Activated CD4-positive, CD25-positive, alpha-beta regulatory T cell (primary cell): ENCODE results near the gene RRAS.
A peak's percentile ranks its signal among the peaks of the same experiment; 100 is the strongest.
"Not testable (repeated sequence)": the region's sequence is repeated elsewhere in the genome, so short reads cannot be mapped to it uniquely, and the experiment has no call there.

ENCODE experiments used
- DNase-seq, 4 experiments: peaks; one replicate each; lab custom pipeline; 2025; lab: John Stamatoyannopoulos, UW

Gene RRAS

DNA sequence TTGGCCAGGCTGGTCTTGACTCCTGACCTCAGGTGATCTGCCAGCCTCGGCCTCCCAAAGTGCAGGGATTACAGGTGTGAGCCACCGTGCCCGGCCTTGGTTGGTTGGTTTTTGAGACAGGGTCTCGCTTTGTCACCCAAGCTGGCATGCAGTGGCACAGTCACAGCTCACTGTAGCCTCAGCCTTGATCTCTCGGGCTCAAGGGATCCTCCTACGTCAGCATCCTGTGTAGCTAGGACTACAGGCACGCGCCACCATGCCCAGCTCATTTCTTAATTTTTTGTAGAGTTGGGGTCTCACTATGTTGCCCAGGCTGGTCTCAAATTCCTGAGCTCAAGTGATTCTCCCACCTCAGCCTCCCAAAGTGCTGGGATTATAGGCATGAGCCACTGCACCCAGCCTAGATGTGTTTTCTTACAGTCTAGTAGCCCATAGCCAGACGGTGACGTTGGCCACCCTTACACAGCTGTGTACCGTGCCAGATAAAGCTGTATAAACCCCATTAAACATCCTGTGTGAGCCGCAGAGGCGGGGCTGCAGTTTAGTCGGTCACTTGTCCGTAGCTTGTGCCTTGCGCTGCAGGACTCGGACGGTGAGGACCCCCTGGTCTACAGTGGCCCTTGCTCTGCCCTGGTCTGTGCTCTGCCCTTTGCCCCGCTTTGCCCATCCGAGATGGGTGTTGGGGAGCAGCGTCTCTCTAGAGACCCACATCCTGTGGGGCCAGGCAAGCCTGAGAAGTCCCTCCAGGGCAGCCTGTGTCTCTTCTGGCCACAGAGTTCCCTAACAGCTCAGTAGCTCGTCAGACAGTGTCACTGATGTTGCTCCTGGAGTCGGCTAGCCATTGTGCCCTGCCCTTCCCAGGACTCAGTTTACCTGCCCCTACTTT is 15.9 kb upstream of the RRAS start:
- no peak for DNase-seq

DNA sequence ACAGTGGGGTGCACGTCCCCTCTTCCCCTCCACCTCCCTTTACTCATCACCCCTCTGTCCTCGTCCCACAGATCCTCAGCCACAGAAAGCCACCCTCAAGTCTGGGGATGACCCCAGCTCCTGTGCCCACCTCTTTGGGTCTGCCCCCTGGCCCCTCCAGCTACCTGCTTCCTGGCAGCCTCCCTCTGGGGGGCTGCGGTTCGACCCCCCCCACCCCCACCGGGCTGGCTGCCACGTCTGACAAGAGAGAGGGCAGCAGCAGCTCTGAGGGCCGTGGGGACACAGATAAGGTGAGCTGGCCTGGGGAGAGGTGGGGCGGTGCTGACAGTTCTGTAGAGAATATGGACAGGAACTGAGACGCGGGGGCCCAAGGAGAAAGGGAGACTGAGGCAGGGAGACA is 14.6 kb upstream of the RRAS start:
- DNase-seq: no peak

- no peak for DNase-seq
Measured at GRCh38 chr19:49653466-49653806, 13.5 kb upstream of the RRAS start.

DNA sequence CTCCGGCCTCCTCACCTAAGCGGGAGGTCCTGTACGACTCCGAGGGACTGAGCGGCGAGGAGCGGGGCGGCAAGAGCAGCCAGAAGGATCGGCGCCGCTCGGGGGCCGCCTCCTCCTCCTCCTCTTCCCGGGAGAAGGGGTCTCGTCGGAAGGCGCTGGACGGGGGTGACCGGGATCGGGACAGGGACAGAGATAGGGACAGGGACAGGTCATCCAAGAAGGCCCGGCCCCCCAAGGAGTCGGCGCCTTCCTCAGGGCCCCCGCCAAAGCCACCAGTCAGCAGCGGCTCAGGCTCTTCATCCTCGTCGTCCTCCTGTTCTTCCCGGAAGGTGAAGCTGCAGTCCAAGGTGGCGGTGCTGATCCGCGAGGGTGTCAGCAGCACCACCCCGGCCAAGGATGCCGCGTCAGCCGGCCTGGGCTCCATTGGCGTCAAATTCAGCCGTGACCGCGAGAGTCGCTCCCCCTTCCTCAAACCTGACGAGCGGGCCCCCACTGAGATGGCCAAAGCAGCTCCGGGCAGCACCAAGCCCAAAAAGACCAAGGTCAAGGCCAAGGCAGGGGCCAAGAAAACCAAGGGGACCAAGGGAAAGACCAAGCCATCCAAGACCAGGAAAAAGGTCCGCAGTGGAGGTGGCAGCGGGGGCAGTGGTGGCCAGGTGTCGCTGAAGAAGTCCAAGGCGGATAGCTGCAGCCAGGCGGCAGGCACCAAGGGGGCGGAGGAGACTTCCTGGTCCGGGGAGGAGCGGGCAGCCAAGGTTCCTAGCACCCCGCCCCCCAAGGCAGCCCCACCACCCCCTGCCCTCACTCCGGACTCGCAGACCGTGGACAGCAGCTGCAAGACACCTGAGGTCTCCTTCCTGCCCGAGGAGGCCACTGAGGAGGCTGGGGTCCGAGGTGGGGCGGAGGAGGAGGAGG is 12.9 kb upstream of the RRAS start:
- no peak for DNase-seq

GRCh38 chr19:49651820-49652550 is 12.0 kb upstream of the RRAS start:
- no peak for DNase-seq

DNA sequence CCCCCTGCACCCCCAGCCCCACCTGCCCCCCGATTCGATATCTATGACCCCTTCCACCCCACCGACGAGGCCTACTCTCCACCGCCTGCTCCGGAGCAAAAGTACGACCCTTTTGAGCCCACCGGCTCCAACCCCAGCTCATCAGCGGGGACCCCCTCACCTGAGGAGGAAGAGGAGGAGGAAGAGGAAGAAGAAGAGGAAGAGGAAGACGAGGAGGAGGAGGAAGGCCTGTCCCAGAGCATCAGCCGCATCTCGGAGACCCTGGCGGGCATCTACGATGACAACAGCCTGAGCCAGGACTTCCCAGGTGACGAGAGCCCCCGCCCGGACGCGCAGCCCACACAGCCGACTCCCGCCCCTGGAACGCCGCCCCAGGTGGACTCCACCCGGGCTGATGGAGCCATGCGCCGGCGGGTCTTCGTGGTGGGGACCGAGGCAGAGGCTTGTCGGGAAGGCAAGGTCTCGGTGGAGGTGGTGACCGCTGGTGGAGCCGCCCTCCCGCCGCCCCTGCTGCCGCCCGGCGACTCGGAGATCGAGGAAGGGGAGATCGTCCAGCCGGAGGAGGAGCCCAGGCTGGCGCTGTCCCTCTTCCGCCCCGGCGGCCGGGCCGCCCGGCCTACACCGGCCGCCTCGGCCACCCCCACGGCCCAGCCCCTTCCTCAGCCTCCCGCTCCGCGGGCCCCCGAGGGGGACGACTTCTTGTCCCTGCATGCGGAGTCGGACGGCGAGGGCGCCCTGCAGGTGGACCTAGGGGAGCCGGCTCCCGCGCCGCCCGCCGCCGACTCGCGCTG is 11.3 kb upstream of the RRAS start:
- DNase-seq: no peak

DNA sequence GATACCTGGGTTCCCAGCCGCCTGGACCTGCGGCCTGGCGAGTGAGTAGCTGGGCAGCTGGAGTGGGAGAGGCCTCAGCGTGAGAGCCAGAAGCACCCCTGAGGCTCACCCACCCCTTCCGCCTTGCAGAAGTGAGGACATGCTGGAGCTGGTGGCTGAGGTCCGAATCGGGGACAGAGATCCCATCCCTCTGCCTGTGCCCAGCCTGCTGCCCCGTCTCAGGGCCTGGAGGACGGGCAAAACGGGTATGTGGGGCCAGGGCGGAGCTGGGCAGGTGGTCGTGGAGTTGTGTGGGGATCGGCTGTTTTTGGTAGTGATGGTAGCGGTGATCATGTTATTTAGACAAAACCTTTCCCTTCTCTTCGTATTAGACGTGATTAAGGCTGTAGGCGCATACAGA is 6.6 kb upstream of the RRAS start:
- DNase-seq: no peak

DNA sequence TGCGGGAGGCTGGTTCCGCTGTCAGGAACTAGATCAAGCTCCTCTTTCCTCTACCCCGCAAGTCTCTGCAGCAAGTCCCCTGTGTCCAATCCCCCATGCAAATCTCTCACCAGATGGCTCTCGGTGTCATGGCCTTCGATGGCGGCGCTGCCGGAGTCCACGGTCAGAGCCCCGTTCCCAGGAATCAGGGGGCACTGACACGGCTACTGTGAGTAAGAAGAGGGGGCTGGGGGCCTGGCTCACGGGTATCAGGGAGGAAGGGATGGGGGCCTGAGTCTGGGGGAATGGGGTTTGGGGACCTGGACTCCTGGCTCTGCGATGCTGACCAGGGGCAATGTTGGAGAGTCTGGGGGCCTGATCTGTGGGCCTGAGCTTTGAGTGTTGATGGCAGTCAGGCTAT is 6.1 kb upstream of the RRAS start:
- no peak for DNase-seq

DNA sequence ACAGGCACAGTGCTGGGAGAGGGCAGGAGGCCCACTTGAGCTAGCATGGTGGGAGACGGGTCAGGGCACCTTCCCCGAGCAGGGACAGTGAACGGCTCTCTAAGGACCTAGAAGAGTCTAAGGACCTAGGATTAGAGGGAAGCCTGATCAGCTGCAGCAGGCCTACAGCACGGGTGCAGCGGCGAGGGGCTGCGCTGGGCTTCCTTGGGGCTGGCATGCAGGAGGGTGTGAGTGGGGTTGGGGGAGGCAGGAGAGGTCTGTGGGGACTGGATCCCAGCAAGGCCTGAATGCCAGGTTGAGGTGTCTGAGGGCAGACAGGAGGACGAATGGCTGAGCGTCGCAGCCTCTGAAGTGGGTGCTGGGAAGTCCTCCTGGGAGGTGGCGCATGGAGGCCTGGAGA is 5.6 kb upstream of the RRAS start:
- DNase-seq: no peak

DNA sequence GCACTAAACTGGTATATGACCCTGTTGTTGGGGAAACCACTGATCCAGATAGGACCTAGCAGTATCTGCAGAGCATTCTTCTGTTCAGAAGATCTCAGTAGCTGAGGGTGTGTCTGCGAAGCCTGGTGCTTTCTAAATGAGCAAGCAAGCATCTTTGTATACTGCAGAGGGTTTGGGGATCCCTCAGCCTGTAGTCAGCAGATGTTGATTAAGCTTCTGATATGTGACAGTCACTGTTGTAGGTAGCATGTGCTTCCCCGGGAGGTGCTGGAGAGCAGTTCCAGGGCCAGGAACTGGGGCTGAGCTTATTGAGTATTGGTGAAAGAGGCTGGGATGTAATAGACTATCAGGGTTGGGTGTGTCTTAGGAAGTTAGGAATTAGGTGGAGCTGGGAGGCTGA is 3.5 kb upstream of the RRAS start:
- no peak for DNase-seq

- no peak for DNase-seq
Measured at GRCh38 chr19:49642492-49643035, 2.6 kb upstream of the RRAS start.

DNA sequence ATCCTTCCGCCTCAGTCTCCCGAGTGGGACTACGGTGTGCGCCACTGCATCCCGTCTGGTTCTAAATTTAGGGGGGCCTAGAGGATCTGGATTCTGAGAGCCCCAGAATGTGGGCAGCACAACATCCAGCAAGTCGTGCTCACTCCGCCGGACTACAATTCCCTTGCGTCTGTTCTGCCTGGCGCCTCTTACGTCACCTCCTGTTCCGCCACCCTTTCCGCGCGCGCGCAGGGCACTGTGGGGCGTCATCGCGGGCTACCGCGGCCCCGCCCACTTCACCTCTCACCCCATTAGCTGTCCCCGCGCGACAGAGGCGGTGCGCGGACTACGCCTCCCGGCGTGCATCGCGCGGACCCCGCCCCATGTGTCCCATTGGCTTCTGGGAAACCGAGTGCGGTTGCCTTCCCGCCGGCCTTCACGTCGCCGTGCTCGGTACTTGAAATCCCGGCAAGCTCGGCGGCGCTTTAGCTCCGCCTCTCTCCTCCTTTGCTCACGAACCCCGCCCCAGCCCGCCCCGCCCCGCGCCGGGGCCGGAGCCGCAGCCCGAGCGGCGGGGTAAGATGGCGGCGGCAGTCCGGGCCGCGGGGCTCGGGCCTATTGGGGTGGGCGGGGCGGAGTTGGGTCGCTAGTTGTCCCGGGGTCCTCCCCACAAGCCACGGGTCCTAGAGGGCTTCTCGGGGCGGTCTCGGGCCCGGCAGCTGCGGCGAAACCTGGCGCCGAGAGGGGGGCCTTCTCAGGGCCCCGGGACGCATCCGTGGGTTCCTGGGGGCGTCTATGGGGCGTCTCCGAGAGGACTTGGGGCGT is 1.9 kb upstream of the RRAS start, which contains the start of gene SCAF1:
Gene SCAF1, plus strand, starts transcription at position 522 of the 804 bp plus-strand sequence. CDS start 2,818 bp downstream, outside the sequence.
- DNase-seq: peak; percentile 94 to 99 (median 98)

- DNase-seq: no peak
Measured at GRCh38 chr19:49639401-49640112, 386 bp downstream of the RRAS start.

DNA sequence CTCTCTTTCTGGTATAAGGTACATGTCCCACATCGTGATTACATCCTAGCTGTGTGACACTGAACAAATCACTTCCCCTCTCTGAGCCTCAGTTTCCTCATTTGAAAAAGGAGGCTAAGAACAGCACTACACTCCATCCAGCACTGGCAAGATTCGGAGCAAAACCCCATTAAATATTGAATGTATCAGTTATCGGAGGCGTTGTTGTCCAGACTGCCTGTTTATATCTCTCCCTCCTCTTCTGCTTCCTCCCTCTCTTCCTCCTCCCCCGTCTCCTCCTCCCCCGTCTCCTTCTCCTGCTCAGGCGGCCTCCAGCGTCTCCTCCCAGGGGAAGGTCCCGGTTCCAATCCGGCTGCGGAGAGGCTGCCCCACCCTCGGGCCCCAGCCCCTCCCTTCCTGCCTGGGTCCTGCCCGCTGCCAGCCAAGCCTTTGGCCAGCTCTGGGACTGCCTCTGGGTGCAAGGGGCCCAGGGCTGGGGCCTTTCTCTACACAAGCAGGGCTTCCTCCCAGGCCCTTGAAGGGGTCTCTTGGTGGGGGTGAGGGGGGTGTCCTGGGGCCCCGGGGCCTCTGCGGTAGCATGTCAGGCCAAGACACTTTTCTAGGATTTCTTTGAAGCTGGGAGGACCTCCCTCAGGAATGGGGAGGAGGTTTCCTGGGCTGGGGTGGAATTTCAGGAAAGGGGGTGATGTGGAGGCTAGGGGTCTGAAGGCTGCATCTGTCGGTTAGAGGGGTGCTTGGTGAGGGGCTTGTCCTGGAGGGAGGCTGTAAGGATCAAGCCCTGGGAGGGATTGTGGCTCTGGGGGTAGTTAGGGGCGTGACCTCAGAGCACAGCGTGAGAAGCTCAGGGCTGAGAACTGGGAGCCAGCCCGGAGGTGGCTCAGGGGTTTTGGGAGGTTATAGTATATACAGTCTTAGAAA is 1.9 kb downstream of the RRAS start:
- DNase-seq: no peak

DNA sequence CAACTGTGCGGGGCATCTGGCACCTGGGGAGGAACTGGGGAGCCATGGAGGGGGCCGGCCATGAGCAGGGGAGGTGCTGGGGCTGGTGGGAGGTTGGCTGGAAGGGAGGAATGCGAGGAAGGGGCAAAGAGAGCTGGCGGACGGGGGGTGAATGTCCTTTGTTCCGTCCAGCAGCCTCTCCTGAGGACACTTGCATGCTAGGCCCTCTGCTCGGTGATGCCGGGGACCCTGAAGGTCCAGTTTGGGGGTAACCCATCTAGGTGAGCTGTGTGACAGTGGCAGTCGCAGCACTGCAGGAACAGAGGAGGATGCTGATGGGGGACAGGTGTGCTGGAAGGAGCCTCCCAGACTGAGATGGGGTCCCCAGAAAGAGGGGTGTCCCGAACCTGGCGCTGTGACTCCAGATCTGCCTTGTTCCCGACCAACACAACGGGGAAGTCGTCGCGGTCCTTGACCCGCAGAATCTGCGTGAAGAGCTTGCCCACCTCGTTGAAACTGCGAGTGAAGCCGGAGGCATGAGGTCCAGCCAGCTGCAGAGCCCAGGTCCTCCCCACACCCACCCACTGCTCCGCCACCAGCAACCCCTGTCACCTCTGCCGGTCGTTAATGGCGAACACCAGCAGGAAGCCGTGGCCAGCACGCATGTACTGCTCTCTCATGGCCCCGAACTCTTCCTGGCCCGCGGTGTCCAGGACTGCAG is 3.6 kb downstream of the RRAS start:
- no peak for DNase-seq

DNA sequence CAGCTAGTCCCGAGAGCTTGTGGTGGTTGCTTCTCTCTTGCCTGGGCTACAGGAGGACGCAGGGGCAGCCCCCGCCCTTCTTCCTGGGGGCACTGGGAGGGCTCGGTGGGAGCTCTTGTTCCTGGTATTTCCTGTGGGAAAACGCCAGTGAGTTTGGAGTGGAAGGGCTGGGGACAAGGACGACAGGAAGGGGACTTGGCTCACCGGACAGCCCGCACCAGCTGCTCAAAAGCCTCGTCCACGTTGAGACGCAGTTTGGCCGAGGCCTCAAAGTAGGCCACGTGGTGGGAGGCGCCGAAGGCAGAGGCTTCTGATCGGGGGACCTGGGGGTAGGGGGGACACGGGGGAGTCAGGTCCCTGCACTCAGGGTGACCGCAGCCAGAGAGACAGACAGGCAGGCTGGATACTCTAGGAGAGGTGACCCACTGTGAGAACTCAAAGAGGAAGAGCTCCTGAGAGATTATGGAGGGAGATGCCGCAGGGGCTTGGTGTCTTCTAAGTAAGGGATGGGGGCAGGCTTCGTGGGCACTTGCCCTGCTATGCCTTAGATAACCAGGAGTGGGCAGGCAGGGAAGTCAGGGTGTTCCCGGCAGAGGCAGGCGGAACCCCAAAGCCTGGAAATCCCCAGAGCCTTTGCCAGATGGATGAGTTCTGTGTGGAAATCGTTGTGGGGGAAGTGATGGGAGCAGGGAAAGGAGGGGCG is 4.3 kb downstream of the RRAS start:
- DNase-seq: no peak

- DNase-seq: not testable (repeated sequence)
Measured at GRCh38 chr19:49633273-49633672, 6.7 kb downstream of the RRAS start.
